Dendritic cell treated with granulocyte-macrophage colony-stimulating factor and Interleukin-4, amounts not matched to agents 40 ng/mL and 50 ng/mL, for 4 days (primary cell): ENCODE measurements around the gene CD164.

Experiments
- H3K27ac Mint-ChIP-seq: one replicate; pipeline ENCODE4 v1.8.0; 2022; ENCODE audit warnings: mild to moderate bottlenecking, mixed read lengths
- H3K27me3 Mint-ChIP-seq: one replicate; pipeline ENCODE4 v1.8.0; 2022; ENCODE audit warnings: mild to moderate bottlenecking, mixed read lengths
- H3K36me3 Mint-ChIP-seq: one replicate; pipeline ENCODE4 v1.8.0; 2022; ENCODE audit warnings: low read depth, mixed read lengths
- H3K4me1 Mint-ChIP-seq: one replicate; pipeline ENCODE4 v1.8.0; 2022; ENCODE audit warnings: low read depth, mixed read lengths
- H3K4me3 Mint-ChIP-seq: one replicate; pipeline ENCODE4 v1.8.0; 2022; ENCODE audit warnings: mild to moderate bottlenecking, moderate library complexity, mixed read lengths
- H3K9me3 Mint-ChIP-seq: one replicate; pipeline ENCODE4 v1.8.0; 2022; ENCODE audit warnings: mixed read lengths
- intact Hi-C: fragments of 100-400 bp; cut with micrococcal nuclease; formaldehyde crosslinking; loops from one replicate; pipeline ENCODE4 v1.15.0; 2022

The CD164 gene

DNA sequence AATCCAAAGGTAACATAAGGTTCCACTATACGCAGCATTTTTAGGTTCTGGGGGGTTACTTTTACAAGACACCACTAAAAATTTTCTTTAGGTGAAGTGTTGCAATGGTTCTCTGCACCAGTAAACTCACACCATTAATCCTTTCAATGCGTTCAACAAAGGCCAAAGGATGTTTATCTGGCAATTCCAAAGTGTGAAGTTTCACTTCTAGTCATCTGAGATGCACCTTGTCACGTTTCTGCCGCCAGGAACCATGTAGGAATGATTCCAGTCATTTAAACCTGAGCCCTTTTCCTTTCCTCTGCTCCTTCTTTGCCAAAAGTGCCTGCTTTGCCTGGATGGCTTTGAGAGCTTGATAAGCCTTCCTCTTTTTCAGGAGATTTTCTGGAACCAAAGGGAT, 54.8 kb downstream of the CD164 start:
- intact Hi-C loops, result no loop called here
- H3K4me3 Mint-ChIP-seq, result no peak overlapping the region
- H3K9me3 Mint-ChIP-seq, result no peaks in the 10 kb centered on the region
- H3K4me1 Mint-ChIP-seq, result peaks cover 16% of the 10 kb centered on the region
- no peak overlapping the region for H3K27ac Mint-ChIP-seq
- no peaks in the 10 kb centered on the region for H3K36me3 Mint-ChIP-seq
- H3K27me3 Mint-ChIP-seq, result no peaks in the 10 kb centered on the region

DNA sequence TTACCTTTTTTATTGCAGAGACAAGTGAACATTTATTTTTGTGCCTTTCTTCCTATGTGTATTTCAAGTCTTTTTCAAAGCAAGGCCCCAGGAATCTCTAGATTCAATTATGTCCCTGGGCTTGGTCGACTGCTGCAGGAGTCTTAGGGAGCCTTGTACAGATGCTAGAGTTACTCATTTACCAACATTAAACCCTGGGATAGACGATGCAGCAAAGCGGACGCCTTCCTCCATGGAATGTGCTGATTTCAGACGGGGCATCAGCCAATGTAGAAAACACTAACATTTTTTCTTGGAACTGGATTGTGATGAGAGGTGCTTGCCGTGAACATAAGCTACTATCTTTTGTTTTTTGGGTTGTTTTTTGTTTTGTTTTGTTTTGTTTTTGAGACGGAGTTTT, 55.9 kb downstream of the CD164 start:
- no peak overlapping the region for H3K27ac Mint-ChIP-seq
- H3K4me3 Mint-ChIP-seq, result no peak overlapping the region
- H3K4me1 Mint-ChIP-seq, result peaks cover 12% of the 10 kb centered on the region
- H3K27me3 Mint-ChIP-seq, result no peaks in the 10 kb centered on the region
- intact Hi-C loops, result no loop called here
- H3K36me3 Mint-ChIP-seq, result no peaks in the 10 kb centered on the region
- no peaks in the 10 kb centered on the region for H3K9me3 Mint-ChIP-seq

DNA sequence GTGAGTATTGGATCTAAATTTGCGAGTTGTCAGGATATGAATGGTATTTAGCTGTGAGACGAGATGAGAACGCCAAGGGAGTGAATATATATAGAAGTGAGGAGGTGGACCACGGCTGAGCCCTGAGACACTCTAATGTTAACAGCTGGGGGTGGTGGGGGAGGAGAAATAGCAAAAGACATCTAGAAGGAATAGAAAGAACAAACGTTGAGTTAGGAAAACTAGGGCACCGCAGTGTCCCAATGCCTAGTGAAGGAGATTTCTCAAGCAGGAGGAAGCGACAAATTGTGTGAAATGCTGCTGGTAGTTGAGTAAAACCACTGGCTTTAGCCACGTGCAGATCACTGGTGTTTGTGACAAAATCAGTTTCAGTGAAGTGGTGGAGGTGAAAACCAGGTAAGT, 56.9 kb downstream of the CD164 start:
- Mint-ChIP-seq H3K36me3 (no peaks in the 10 kb centered on the region), H3K4me1 (peaks cover 12% of the 10 kb centered on the region), H3K27ac (no peak overlapping the region), H3K27me3 (no peaks in the 10 kb centered on the region), H3K9me3 (no peaks in the 10 kb centered on the region), H3K4me3 (no peak overlapping the region)
- intact Hi-C loops, result no loop called here

GRCh38 chr6:109323241-109323640, 59.0 kb downstream of the CD164 start:
- Mint-ChIP-seq H3K36me3 (no peaks in the 10 kb centered on the region), H3K4me1 (peaks cover 22% of the 10 kb centered on the region), H3K27ac (no peak overlapping the region), H3K9me3 (no peaks in the 10 kb centered on the region), H3K4me3 (no peak overlapping the region), H3K27me3 (no peaks in the 10 kb centered on the region)
- intact Hi-C loops, result loop anchor here (5.0 kb wide), 1 partner anchor 59 kb away; the partner anchor contains the start of gene CD164

GRCh38 chr6:109322825-109323224, 59.4 kb downstream of the CD164 start:
- Mint-ChIP-seq H3K27me3 (no peaks in the 10 kb centered on the region), H3K9me3 (no peaks in the 10 kb centered on the region), H3K4me1 (peaks cover 20% of the 10 kb centered on the region), H3K36me3 (no peaks in the 10 kb centered on the region), H3K27ac (no peak overlapping the region), H3K4me3 (no peak overlapping the region)
- intact Hi-C loops, result loop anchor here (5.0 kb wide), 1 partner anchor 59 kb away; the partner anchor contains the start of gene CD164

DNA sequence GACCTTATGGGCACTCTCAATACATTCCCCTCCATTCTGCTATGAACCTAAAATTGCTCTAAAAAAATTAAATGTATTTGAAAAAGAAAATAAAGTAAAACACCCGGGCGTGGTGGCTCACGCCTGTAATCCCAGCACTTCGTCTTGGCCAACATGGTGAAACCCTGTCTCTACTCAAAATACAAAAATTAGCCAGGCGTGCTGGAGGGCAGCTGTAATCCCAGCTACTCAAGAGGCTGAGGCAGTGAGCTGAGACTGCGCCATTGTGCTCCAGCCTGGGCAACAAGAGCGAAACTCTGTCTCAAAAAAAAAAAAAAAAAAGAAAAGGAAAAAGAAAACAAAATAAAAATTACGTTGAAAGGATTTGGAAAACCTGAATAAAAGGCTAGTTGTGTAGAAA, 60.5 kb downstream of the CD164 start:
- peaks cover 16% of the 10 kb centered on the region for H3K4me1 Mint-ChIP-seq
- no peaks in the 10 kb centered on the region for H3K36me3 Mint-ChIP-seq
- intact Hi-C loops, result loop anchor here (5.0 kb wide), 1 partner anchor 61 kb away; the partner anchor contains the start of gene CD164
- no peaks in the 10 kb centered on the region for H3K9me3 Mint-ChIP-seq
- H3K27ac Mint-ChIP-seq, result no peak overlapping the region
- H3K4me3 Mint-ChIP-seq, result no peak overlapping the region
- no peaks in the 10 kb centered on the region for H3K27me3 Mint-ChIP-seq

DNA sequence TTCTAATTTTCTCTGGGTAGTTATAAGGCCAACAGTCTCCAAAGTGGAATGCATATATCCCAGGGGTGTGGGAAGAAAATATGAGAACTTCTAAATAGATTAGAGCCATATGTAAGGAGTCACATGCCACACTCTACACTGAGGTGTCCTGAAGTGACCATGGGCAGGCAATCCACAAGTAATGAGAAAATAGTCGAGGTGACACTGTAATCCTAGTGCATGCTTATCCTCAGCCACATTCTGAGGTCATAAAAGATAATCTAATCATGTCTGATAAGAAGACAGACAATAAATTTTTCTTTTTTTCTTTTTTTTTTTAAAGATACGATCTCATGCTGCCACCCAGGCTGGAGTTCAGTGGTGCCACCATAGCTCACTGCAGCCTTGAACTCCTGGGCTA, 62.2 kb downstream of the CD164 start:
- Mint-ChIP-seq H3K36me3 (no peaks in the 10 kb centered on the region), H3K27ac (no peak overlapping the region), H3K4me1 (peaks cover 16% of the 10 kb centered on the region), H3K4me3 (no peak overlapping the region), H3K27me3 (no peaks in the 10 kb centered on the region), H3K9me3 (no peaks in the 10 kb centered on the region)
- intact Hi-C loops, result loop anchor here (5.0 kb wide), 1 partner anchor 62 kb away; the partner anchor contains the start of gene CD164

GRCh38 chr6:109318328-109318876, 63.9 kb downstream of the CD164 start:
- H3K4me3 Mint-ChIP-seq, result no peak overlapping the region
- no peaks in the 10 kb centered on the region for H3K27me3 Mint-ChIP-seq
- intact Hi-C loops, result no loop called here
- H3K27ac Mint-ChIP-seq, result no peak overlapping the region
- no peaks in the 10 kb centered on the region for H3K9me3 Mint-ChIP-seq
- H3K36me3 Mint-ChIP-seq, result no peaks in the 10 kb centered on the region
- peaks cover 16% of the 10 kb centered on the region for H3K4me1 Mint-ChIP-seq

DNA sequence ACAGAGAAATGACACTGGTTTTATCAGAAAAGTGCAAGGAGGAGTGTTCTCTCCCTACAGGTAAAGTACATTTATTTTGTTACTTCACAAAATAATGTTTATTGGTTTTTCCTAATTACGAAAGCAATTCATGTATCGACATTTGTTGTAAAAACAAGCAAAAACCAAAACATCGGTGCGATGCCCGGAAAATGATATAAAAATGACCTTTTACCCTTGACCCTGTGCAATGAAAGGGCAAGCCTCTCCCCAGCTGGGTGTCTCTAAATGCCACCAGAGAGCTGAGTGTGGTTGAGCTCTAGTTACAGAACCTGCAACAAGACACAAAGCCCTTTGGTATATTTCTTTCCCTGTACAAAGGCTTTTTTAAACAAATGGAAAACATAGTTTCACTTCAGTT, 65.4 kb downstream of the CD164 start:
- Mint-ChIP-seq H3K9me3 (no peaks in the 10 kb centered on the region), H3K4me1 (peaks cover 16% of the 10 kb centered on the region), H3K27ac (no peak overlapping the region), H3K4me3 (no peak overlapping the region), H3K36me3 (no peaks in the 10 kb centered on the region), H3K27me3 (no peaks in the 10 kb centered on the region)
- intact Hi-C loops, result no loop called here
